ENCODE data around the gene PTMS. TPM values are rescaled to one million over a fixed set of nuclear protein-coding genes. Genes with fewer than 3 reads are reported as not detected.

PTMS gene
- total RNA-seq, 1 donor from 2014 or later: 65.5 TPM

DNA sequence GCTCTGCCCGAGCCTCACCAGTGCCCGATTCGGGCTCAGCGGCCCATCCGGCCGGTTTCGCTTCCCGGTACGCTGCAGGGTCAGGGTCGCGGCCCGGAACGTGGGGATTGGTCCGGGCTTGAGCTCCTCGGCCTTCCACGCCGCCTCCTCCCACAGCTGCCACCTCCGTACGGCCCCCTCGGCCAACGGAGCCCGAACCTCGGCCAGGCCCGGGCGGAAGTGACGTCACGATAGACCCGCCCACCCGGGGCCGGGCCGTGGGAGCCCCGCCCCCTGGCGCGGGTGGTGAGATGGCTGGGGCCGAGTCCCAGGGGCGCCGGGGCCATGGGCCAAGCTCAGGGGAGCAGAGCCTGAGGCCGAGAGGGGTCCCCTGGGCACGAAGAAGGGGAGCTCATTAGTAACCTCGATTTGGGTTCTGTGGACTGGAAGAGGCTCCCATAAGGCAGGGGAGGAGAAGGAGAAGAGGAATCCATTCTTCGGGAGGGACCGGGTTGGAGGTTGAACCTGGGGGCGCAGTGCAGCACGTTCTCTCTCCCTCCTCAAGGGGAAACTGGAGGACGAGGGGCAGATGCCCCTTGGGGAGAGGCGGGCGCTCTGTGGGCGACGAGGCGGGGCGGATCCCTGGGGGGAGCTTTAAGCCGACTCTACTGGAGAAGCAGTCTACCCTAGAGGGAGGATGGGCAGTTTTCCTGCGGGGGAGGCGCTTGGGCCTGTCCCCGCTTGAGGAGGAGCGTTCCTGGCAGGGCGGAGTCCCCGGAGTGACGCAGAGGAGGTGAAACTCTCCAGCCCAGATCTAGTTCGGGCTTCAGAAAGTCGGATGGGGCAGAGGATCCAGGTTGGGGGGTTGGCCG lies 13.0 kb upstream of the PTMS start, which contains the start of gene MLF2:
TSS of gene MLF2 (minus strand) at position 221 of the 851 bp plus-strand sequence. CDS start 807 bp downstream, outside the sequence.
- peak; percentile 99 for DNase-seq

DNA sequence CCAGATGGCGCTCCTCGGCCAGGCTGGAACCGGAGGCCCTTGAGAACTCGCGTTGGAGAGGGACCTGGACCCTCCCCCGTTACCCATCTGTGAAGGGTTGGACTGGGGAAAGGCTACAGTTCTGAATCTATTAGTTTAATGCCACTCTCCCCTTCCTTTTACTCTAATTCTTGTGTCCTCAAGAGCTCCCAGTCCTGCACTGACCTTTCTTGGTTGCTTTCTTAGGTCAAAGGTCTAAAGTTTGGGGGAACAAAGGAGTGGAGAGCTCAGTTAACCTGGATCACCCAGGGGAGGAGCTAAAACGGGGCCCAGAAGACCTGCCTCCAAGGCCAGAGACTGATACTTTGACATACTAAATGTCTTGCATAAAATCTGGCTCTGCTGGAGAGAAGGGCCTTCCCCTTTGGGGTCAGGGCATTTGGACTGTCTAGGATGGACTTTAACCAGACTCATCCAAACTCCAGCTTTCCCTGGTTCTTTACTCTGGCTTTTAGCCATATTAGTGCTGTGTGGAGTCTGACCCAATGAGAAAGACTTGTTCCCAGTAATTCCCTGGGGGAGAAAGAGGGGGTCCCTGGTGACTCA lies 12.3 kb upstream of the PTMS start:
- no peak for DNase-seq

DNA sequence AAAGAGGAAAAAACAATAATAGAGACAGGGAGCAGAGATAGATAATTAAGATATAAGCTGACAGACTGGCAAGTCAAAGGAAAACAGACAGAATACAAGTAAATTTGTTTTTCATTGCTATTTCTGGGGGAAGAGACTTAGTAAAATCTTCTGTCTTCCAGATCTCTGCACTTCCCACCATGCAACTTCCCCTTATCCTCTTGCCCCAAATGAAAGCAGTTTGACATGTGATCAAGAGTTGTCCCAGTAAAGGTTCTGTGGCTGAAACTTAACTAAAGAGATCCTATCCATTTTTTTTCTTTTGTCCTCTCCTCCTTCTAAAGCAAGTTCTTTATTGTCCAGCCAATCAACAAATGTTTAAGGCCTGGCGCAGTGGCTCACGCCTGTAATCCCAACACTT lies 11.8 kb upstream of the PTMS start:
- no peak for DNase-seq

DNA sequence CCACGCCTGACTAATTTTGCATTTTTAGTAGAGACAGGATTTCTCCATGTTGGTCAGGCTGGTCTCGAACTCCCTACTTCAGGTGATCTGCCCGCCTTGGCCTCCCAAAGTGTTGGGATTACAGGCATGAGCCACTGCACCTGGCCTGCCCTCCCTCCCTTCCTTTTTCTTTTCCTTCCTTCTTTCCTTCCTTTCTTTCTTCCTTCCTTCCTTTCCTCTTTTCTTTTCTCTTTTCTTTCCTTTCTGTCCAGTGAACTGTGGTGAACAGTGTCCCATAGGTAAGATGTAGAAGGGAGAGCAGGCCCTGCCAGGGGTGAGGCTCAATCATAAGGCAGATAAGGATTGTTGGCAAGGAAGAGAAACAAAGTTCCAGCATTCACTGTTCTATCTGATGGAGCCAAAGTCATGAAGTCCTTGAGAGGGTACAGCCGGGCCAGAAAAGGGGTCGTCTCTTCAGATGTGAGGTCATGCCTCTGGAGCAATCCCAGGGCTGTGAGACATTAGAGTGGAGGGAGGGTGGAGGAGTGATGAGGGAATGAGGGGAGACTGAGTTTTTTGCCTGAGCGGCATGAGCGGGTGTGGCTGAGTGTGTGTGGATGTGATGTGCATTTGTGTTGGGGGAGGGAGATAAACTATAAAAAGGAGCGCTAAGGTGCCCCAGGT lies 9.0 kb upstream of the PTMS start:
- DNase-seq: no peak

DNA sequence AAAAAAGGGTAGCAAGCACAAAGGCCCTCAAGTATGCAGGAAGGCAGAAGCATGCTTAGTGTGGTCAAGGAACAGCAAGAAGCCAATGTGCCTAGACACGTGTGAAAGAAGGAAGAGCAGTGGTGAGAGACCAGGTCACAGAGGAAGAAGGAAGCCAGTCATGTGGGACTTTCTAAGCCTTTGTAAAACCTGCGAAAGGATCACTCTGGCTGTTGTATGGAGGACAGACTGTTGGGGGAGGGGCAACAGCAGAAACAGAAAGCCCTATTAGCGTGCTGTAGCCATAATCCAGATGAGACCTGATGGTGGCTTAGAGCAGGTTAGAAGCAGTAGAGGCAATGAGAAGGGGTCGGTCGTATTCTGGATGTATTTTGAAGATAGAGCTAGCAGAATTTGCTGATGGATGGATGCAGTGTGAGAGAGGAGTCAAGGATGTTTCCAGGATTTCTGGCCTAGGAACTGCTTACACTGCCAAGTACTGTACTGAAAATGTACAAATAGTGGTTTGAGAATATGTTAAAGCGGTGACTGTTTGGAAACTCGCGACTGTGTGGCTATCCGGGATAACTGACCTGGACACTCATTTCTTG lies 7.6 kb upstream of the PTMS start:
- DNase-seq: no peak

DNA sequence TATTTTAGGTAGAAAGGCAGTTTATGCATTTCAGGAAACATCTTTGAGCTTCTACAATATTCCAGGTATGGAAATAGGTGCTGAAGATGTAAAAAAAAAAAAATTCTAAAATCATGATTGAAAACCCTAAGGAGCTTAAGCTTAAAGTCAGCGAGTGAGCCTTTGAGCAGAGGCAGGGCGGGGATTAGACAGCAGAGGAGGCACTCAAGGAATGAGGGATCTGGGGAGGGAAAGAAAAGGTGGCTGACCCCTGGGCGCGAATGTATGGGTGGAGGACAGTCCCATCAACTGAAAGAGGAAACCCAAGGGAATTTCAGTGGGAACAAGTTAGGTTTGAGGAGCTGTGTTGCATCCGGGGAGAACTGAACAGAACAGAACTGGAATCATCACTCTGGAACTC lies 6.4 kb upstream of the PTMS start:
- no peak for DNase-seq

DNA sequence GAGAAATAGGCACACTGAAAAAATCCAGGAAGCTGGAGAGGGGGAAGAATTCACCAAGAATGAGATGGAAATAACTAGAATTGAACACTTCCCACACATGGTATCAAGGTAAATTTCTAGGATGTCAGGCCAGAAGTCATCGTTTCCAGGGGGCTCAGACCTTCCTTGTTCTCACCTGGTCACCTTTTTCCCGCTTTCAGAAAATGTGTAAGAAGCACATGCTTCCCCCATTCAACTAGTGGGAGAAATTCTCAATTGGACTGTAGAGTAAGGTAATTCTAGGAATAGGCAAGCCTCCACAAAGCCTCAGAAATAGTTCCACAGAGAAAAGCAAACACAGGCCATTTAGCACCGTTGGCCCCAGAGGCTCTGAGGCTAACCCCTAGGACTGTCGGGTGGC lies 2.8 kb upstream of the PTMS start:
- DNase-seq: no peak

DNA sequence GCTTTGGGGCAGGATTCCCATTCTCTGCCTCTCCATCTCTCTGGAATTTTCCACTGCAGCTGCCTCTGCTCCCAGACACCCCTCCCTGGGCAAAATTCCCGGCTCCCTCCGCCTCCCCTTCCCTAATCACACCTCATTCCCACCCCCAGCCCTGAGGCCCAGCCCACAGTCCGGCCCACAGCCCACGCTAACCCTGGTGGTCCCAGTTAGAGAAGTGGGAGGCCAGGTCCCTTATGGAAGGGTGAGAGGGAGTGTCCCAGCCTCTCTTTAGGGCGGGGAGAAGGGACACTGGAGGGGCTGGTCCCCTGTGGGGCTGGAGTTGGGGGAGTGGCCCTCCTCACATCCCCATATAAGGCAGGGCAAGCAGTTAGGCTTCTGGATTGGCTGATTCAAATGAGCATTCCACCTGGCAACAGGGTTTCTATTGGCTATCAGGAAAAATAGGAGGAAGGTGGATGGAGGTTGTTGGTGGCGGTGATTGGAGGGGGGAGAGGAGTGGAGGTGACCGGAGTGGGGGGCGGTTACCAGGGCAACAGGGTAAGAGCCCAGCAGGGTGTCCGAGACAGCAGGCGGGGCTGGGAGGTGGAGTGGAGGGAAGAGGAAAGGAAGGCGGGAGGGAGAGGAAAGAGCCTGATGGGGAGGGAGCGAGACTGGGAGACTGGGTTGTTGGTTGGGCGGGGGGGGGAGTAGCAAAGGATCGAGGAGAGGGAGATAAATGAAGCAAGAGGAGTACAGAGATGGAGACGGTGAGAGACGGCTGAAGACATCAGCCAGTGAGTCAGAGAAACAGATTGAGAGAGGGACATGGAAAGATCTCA lies 1.9 kb upstream of the PTMS start:
- DNase-seq: peak; percentile 98

DNA sequence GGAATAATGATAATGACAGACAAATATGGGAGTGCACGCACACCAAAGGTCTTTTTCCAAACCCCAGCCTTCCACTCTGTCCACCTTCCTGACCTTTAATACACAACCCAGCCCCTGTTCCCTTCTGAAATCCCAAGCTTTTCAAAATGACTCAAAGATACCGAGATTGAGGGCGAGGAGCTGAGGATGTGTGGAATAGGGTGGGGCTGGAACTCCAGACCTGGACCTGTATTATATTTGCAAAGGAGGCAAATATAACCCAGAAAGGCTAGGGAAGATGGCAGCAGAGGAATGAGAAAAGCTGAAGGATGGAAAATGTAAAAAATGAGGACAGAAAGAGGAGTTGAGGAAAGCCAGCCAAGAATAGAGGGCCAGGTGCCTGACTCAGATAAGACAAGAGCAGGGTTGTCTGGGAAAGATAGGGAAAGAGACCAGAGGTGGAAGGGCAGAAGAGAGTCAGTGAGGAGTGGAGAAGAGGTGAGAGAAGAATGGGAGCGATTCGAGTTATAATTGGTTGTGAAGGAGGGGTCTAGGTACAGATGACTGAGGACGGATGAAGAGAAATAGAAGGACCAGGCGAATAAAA lies 1.0 kb upstream of the PTMS start:
- peak; percentile 26 for DNase-seq

DNA sequence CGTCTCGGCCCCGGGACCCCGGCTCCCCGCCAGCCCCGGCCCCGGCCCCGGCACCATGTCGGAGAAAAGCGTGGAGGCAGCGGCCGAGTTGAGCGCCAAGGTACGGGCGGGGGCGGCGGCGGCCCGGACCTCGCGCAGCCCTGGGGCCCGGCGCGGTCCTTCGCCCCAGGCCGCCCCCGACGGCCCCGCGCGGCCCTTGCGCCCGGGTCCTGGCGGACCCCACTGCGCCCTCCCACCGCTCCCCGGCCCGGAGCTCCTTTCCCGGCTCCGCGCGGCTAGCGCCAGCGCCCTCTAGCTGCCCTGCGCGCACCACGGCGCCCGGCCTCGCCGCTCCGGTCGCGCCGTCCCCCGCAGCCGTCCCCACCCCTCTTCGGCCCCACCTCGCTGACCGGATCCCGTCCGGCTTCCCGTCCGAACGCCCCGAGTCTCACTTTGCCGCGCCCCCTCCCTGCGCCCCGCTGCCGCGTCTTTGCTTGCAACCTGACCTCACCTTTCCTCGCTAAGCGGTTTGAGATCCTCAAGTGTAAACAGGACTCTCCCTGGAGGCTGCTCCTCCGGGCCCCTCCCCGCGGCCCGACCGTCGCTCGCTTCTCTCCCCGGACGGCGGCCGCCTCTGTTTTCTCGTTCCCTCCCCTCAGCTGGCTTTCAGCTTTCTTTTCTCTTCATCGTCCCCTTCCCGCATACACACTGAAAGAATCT lies 637 bp downstream of the PTMS start:
- DNase-seq: peak; percentile 81

DNA sequence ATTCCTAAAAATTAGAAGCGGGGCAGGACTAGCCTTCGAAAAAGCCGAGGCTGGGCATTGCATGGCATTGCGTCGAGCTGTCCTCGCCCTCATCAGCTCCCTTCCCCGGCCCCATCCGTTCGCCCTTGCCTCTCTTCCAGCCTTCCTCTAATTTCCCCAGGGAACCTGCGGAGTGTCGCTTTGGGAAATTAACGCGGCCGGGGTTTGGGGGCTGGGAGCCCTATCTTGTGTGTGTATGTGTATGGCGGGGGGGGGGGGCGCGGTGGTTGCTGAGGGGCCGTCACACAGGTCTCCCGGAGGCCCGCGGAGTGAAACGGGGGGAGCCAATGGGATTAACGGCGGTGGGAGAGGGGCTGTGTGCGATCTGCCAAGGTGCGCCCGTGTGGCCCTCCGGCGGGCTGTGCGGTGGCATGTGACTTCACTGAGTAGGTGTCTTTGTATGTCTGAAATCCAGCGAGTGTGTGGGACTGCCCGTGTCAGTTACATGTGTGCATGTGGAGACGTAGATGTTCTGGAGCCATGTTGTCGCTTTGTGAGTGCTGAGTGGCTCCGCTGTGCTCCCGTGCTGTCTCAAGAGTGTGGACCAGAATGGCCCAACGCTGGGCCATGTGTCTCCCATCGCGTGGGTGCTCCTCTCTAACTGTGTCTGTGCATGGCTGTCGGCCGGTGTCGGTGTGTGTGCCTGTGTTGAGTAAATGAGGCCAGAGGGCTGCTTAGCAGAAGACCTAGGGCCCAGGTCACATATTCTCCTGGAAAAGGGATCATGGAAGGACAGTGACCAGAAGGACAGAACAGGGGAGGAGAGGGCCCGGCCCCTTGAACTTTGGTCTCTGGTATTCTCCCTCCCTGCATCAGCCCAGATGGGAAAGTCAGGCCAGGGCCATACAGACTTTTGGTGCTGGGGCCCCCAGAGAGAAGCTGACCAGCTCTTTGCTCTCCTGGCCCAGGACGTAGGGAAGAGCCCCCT lies 1.5 kb downstream of the PTMS start:
- DNase-seq: peak; percentile 47

DNA sequence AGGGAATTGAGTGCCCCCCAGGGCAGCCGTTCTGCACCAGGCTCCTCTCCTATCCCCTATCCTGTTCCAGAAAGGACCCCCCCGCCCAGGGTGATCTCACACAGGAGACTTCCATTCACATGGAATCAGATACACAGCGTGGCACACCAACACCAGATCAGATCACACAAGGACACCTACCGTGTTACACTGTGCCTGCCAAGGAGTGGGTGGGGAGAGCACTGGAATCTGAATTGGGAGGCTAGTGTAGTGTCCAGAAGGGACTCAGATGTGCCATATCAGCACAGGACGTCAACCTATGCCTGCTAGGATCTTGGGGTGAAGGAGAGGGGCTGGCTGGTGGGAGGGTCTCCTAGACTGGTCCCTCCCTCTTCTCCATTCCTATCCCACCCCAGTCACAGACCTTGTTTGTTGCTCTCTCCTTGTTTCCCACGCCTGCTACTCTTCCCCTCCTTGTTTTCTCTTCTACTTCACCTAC lies 2.3 kb downstream of the PTMS start:
- DNase-seq: peak; percentile 21

DNA sequence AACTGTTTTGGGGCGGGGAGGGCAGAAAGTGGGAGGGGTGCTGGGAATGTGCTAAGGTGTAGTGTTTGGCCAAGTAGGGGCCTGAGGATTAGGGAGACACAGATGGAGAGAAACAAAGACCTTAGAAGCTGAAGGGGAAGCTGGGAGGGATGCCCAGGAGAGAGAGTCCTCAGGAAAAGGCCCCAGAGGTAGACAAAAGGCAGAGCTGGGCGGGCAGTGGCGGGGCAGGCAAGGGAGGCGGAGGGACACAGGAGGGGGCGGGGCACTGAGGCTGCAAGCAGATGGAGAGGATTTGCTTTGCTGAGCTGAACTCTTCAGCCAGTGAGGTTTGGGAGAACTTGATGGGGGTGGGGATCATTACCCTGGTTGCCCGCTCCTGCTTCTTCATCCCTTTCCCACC lies 2.8 kb downstream of the PTMS start:
- DNase-seq: peak; percentile 53

DNA sequence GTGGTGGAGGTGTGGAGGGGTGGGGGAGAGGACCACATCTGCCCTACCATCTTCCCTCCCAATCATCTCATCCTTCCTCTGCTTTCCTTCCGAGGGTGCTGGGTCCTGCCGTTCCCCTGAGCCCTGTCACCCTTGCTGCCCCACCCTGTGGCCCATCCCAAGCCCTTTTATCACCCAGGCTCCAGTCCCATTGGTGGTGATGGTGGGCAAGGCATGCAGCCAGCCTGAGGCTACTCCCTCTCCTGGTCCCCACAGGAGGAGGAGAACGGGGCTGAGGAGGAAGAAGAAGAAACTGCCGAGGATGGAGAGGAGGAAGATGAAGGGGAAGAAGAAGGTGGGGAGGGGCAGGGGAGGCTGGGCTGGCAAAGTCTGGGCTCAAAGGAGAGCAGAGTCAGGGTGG lies 3.5 kb downstream of the PTMS start:
- DNase-seq: no peak

DNA sequence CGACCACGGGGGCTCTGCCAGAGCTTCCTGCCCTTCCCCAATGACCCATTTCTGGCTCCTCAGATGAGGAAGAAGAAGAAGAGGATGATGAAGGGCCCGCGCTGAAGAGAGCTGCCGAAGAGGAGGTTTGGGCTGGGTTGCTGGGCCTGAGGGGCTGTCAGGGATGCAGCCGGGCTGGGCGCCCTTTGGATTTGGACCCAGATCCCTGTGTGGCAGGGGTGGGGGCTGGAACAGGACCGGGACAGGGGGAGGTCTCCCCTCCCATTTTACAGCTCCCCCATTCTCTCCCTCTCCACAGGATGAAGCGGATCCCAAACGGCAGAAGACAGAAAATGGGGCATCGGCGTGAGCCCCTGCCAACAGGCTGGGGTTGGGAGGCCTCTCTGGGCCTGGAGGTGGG lies 3.9 kb downstream of the PTMS start:
- no peak for DNase-seq

DNA sequence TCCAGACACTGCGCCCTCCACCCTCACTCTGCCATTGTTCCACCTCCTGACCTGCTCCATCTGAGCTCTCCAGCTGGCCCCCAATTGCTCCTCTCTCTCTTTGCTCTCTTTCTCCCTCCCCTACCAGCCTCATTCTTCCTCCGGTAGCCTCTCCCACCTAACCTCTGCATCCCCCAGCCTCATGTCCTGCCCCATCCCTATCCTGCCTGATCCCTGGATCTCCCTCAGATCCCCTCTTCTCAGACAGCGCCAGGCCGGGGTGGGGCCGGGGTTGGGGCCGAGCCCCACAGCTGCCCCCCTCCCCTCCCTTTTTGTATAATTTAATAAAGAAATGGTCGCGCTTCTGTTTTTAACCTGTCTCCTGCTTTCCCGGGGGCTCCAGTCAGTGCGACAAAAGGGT lies 4.4 kb downstream of the PTMS start:
- DNase-seq: no peak

DNA sequence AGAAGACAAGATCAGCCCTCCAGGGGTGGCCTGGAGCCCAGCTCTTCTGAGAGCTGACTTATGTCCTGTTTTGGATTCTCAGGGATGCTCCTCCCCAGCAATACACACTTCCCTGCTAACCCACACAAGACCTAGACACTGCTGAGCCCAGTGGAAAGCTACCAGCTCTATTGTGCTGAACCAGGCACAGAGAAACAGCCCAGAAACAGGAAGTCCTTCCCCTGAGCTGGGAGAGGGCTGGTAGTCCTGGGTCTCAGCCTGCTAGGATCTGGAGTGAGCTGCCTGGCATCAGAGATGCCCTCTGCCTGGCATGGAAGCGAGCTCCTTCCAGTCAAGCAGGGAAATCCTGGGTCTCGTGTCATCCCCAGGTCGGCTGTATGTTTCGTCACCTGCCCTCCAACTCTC lies 4.9 kb downstream of the PTMS start:
- peak; percentile 73 for DNase-seq

DNA sequence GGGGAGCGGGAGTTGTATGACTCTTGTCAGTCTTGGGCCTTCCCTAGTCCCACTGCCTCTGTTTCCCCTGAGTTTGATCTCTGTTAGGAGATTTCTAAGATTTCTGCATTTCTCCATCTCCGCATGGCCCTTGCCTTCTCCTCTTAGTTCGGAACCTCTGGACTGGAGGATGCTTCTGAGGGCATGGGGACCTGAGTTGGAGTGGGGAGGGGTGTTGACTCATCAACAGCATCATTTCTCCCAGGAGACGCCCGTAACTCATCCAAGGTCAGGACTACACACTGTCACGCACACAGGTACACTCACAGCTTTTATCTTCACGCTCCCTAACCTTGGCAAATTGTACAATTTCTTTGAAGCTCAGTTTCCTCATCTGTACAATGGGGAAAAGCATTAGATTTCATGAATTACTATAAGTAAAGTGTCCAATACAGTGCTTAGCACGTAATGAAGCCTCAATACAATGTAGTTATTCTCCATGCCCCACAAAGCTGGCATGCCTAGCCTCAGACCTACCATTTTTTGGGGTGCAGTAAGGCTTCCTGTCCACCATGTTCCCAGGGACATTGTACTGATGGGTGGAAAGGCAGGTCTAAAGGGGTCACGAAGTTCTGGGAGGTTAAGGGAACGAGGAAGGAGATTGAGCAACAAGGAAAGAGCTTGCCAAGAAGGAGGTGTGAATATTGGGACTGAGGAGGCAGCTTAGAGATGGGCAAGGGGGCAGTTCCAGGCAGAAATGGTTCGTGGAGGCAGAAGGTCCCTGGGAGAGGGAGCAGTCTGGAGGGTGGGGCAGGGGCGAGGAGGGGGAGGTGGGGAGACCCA lies 5.6 kb downstream of the PTMS start:
- no peak for DNase-seq

DNA sequence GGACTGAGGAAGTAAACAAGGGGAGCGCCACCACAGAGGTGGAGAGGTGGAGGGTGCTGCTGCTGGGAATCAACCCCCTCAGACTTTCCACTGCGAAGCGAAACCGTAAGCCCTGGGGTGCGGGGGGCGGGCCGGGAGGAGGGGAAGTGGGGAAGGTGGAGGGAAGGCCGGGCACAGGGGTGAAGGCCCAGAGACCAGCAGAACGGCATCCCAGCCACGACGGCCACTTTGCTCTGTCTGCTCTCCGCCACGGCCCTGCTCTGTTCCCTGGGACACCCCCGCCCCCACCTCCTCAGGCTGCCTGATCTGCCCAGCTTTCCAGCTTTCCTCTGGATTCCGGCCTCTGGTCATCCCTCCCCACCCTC lies 6.2 kb downstream of the PTMS start, which contains the start of gene LAG3:
TSS of gene LAG3 (plus strand) at position 190 of the 365 bp plus-strand sequence. CDS start 333 bp downstream, outside the sequence.
- no peak for DNase-seq
